Effector memory CD4-positive, alpha-beta T cell (primary cell): ENCODE data around the gene CCDC40.
"Not testable (repeated sequence)": the region's sequence is repeated elsewhere in the genome, so short reads cannot be mapped to it uniquely, and the experiment has no call there.

Source experiments
- DNase-seq, 3 donors: peaks; one replicate each; pipeline ENCODE4 v3.0.0-alpha.2; 2020
- H3K27ac ChIP-seq: 2 replicates; pipeline ENCODE4 v1.7.0; 2013; ENCODE audit warnings: mild to moderate bottlenecking, low read length, moderate library complexity; ENCODE audit not compliant: insufficient read depth, poor library complexity, severe bottlenecking
- H3K27me3 ChIP-seq: replicated peaks from 2 replicates; pipeline ENCODE4 v1.7.0; 2013; ENCODE audit warnings: mild to moderate bottlenecking, low read length; ENCODE audit not compliant: insufficient read depth, control insufficient read depth, poor library complexity, severe bottlenecking
- H3K36me3 ChIP-seq: 2 replicates; pipeline ENCODE4 v1.7.0; 2013; ENCODE audit warnings: mild to moderate bottlenecking, low read length, moderate library complexity; ENCODE audit not compliant: control insufficient read depth, insufficient read depth
- H3K4me1 ChIP-seq: 2 replicates; pipeline ENCODE4 v1.7.0; 2013; ENCODE audit warnings: low read length, mild to moderate bottlenecking; ENCODE audit not compliant: control insufficient read depth, insufficient read depth, poor library complexity, severe bottlenecking
- H3K4me3 ChIP-seq: 2 replicates; pipeline ENCODE4 v1.7.0; 2013; ENCODE audit warnings: low read length, low read depth, mild to moderate bottlenecking; ENCODE audit not compliant: insufficient read depth, poor library complexity, severe bottlenecking
- H3K9me3 ChIP-seq: 2 replicates; pipeline ENCODE4 v1.7.0; 2013; ENCODE audit warnings: mild to moderate bottlenecking, low read length, moderate library complexity; ENCODE audit not compliant: control insufficient read depth

The CCDC40 gene

DNA sequence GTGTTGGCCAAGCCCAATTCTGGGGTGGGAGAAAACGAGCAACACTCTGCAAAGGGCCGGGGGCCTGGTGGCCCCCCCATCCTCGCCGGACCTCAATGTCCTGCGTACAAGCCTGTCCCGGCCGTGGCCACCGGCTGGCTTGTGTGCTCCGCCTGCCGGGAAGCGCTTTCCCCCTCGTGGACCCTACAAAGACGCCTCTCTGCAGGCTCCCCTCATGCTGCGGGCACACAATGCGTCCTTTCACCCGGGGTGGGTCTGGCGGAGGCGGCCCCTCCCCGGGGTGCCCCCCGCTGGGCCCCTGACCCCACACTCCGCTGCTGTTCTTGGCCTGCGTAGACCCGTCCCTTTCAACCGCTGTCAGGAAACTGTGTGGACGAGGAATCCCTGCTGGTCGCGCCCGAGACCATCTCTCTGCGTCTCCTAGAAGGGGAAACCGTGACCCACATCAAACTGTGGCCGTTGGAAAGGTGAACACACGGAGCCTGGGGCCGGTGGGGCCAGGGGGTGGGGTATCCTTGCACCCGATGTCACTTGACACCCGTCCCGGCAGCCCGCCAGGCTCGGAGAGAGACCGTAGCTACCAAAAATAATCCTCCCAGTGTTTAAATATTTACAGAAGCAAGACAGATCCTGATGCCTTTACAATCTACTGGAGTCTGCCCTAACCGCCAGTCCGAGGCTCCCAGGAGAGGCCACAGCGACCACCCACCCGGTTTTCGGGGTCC lies 44.4 kb upstream of the CCDC40 start:
- Histone ChIP-seq H3K4me1 (peaks cover 24% of the 10 kb centered on the region), H3K27ac (peak overlapping the region; percentile 32), H3K36me3 (no peaks in the 10 kb centered on the region), H3K4me3 (peak overlapping the region; percentile 60), H3K9me3 (no peaks in the 10 kb centered on the region), H3K27me3 (no peaks in the 10 kb centered on the region)
- DNase-seq = no peak

GRCh38 chr17:79992649-79993389 lies 43.6 kb upstream of the CCDC40 start:
- peaks cover 30% of the 10 kb centered on the region for H3K4me1 ChIP-seq
- H3K27ac ChIP-seq = no peak overlapping the region
- no peaks in the 10 kb centered on the region for H3K36me3 ChIP-seq
- no peak overlapping the region for H3K4me3 ChIP-seq
- DNase-seq = no peak
- H3K9me3 ChIP-seq = no peaks in the 10 kb centered on the region
- no peaks in the 10 kb centered on the region for H3K27me3 ChIP-seq

- Histone ChIP-seq H3K27me3 (no peaks in the 10 kb centered on the region), H3K27ac (no peak overlapping the region), H3K9me3 (no peaks in the 10 kb centered on the region), H3K4me1 (peaks cover 36% of the 10 kb centered on the region), H3K4me3 (no peak overlapping the region), H3K36me3 (no peaks in the 10 kb centered on the region)
- no peak for DNase-seq
Measured at GRCh38 chr17:79993390-79994227, 42.8 kb upstream of the CCDC40 start.

- not testable (repeated sequence) for H3K27ac ChIP-seq, H3K9me3 ChIP-seq, DNase-seq, H3K36me3 ChIP-seq, H3K4me3 ChIP-seq, H3K27me3 ChIP-seq
- peaks cover 39% of the 10 kb centered on the region for H3K4me1 ChIP-seq
Measured at GRCh38 chr17:79994228-79994569, 42.2 kb upstream of the CCDC40 start.

- H3K36me3 ChIP-seq = no peaks in the 10 kb centered on the region
- DNase-seq = no peak
- H3K27ac ChIP-seq = no peak overlapping the region
- no peaks in the 10 kb centered on the region for H3K27me3 ChIP-seq
- no peaks in the 10 kb centered on the region for H3K9me3 ChIP-seq
- no peak overlapping the region for H3K4me3 ChIP-seq
- H3K4me1 ChIP-seq = peaks cover 39% of the 10 kb centered on the region
Measured at GRCh38 chr17:79994602-79995001, 41.8 kb upstream of the CCDC40 start.

- no peak for DNase-seq
- H3K36me3 ChIP-seq = no peaks in the 10 kb centered on the region
- H3K4me1 ChIP-seq = peaks cover 39% of the 10 kb centered on the region
- no peaks in the 10 kb centered on the region for H3K27me3 ChIP-seq
- no peak overlapping the region for H3K4me3 ChIP-seq
- no peaks in the 10 kb centered on the region for H3K9me3 ChIP-seq
- H3K27ac ChIP-seq = no peak overlapping the region
Measured at GRCh38 chr17:79995696-79996095, 40.7 kb upstream of the CCDC40 start.

GRCh38 chr17:79996291-79996690 lies 40.2 kb upstream of the CCDC40 start:
- H3K27ac ChIP-seq = peak overlapping the region; percentile 75

DNA sequence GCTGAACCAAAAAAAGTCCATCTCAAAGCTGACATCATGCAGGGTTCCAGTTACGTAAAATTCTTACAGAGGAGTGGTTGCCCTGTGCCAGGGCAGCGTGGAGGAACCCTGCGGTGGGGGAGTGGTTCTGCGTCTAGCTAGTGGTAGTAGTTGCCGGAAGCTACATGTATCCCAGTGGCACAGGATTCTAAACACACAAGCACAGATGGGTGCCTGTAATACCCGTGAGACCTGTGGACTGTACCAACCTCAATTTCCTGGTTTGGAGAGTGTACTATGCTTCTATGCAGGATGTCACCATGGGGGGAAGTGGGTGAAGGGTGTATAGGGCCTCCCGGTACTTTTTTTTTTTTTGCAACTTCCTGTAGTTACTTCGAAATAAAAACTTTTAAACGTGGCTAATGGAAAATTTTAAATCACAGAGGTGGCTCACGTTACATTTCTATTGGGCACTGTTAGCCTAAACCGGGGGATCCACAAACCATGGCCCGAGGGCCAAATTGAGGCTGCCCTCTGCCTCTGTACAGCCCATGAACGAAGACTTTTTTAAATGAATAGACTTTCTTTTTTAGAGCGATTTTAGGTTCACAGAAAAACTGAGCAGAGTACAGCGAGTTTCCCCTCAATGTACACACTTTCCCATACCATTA lies 39.3 kb upstream of the CCDC40 start:
- no peaks in the 10 kb centered on the region for H3K27me3 ChIP-seq
- DNase-seq = peak; percentile 64 to 76 (median 73)
- peaks cover 30% of the 10 kb centered on the region for H3K4me1 ChIP-seq
- H3K9me3 ChIP-seq = no peaks in the 10 kb centered on the region
- H3K36me3 ChIP-seq = no peaks in the 10 kb centered on the region
- H3K4me3 ChIP-seq = peak overlapping the region; percentile 11
- H3K27ac ChIP-seq = peak overlapping the region; percentile 75

More at GRCh38 chr17:79996291-79996690, 40.2 kb upstream of the CCDC40 start:
- Histone ChIP-seq H3K4me1 (peaks cover 37% of the 10 kb centered on the region), H3K36me3 (no peaks in the 10 kb centered on the region), H3K27me3 (no peaks in the 10 kb centered on the region), H3K9me3 (no peaks in the 10 kb centered on the region), H3K4me3 (no peak overlapping the region)
- DNase-seq = no peak

DNA sequence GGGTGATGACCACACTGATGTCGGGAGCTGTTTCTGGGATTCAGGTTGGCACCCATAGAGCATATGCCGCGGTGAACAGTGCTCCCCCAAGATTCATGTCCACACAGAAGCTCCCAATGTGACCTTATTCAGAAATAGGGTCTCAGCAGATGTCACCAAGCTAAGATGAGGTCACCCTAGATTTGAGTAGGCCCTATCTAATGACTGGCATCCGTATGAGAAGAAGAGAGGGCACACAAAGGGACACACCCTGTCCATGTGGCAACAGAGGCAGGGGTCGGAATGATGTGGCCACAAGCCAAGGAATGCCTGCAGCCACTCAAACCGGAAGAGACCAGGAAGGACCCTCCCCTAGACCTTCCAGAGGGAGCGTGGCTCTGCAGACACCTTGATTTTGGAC lies 36.3 kb upstream of the CCDC40 start:
- Histone ChIP-seq H3K27me3 (no peaks in the 10 kb centered on the region), H3K36me3 (no peaks in the 10 kb centered on the region)

More for the DNA sequence above, 36.3 kb upstream of the CCDC40 start:
- Histone ChIP-seq H3K27ac (no peak overlapping the region), H3K4me3 (no peak overlapping the region), H3K4me1 (peaks cover 24% of the 10 kb centered on the region), H3K9me3 (no peaks in the 10 kb centered on the region)
- no peak for DNase-seq
